ENCODE data around the gene RABGEF1. TPM values are rescaled to one million over a fixed set of nuclear protein-coding genes. Genes with fewer than 3 reads are reported as not detected.

RABGEF1 gene
- polyA plus RNA-seq, 1 of the 3 experiments (the other 2 are of a cell fraction), result 25.6 TPM

DNA sequence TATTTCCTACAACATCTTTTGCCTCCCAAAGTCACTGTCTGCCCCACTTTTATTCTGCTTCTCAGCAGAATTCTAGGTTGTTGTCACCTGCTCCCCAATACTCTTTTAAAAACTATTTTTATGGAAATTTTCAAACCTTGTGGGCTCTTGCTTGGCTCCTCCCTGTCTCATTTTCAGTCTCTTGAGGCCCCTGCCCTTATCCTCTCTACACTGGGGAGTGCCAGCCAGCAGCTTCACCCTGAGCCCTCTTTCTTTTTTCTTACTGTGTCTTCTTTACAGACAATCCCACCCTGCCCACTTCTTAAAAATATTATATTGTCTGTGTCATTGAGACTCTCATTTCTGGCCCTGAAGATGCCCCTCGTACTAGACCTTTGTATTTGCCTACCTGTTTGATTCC, 118.8 kb downstream of the RABGEF1 start:
- Histone ChIP-seq H4K20me1 (ENCODE audit: insufficient read depth) (no peaks in the 10 kb centered on the region), H3K36me3 (replicated peaks in 1 of 2; ENCODE audit: control insufficient read depth in 1 of 2, insufficient read depth in 2 of 2, low read length in 1 of 2) (peaks cover 23 to 45% of the 10 kb centered on the region in 2 experiments), H3K4me2 (no peak overlapping the region), H3K27me3 (ENCODE audit: insufficient read depth) (no peaks in the 10 kb centered on the region), H3F3A (replicated peaks; ENCODE audit: insufficient read depth) (peaks cover 4% of the 10 kb centered on the region), H3K4me3 (ENCODE audit: low read depth in 2 of 2, low read length in 1 of 2) (no peak overlapping the region), H3K9me2 (no peaks in the 10 kb centered on the region), H3K9me3 (no peaks in the 10 kb centered on the region), H3K79me2 (ENCODE audit: insufficient read depth) (no peaks in the 10 kb centered on the region), H3K4me1 (ENCODE audit: control insufficient read depth in 1 of 2, insufficient read depth in 2 of 2, low read depth in 1 of 2, low read length in 1 of 2) (no peaks in the 10 kb centered on the region), H3K27ac (ENCODE audit: low read depth in 2 of 2, low read length in 1 of 2) (no peak overlapping the region), H2AFZ (ENCODE audit: low read depth) (no peak overlapping the region), H3K9ac (no peak overlapping the region)
- TF ChIP-seq NRF1 (IDR thresholded peaks at IDR 0.05; ENCODE audit: low read depth, low read length), result no peak
- TF ChIP-seq RXRA (IDR thresholded peaks at IDR 0.05; ENCODE audit: borderline replicate concordance, low read depth), result no peak
- TF ChIP-seq FOSL2 (IDR thresholded peaks at IDR 0.05; ENCODE audit: borderline replicate concordance, low read depth), result no peak
- no peak for TF ChIP-seq CHD2 (IDR thresholded peaks at IDR 0.05; ENCODE audit: low read length, partially characterized antibody)
- TF ChIP-seq FOXM1 (IDR thresholded peaks at IDR 0.05; ENCODE audit: low read depth), result no peak
- TF ChIP-seq EP300 (IDR thresholded peaks at IDR 0.05; ENCODE audit: borderline replicate concordance in 1 of 2, low read depth in 1 of 2, low read length in 1 of 2), result no peak
- TF ChIP-seq SMC3 (IDR thresholded peaks at IDR 0.05; ENCODE audit: low read depth, low read length), result no peak
- no peak for TF ChIP-seq JUND (IDR thresholded peaks at IDR 0.05)
- TF ChIP-seq GATA2 (CRISPR knock-in tag; IDR thresholded peaks at IDR 0.05), result no peak
- TF ChIP-seq, protein P1, sequence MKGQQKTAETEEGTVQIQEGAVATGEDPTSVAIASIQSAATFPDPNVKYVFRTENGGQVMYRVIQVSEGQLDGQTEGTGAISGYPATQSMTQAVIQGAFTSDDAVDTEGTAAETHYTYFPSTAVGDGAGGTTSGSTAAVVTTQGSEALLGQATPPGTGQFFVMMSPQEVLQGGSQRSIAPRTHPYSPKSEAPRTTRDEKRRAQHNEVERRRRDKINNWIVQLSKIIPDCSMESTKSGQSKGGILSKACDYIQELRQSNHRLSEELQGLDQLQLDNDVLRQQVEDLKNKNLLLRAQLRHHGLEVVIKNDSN (IDR thresholded peaks at IDR 0.05; ENCODE audit: borderline replicate concordance, low read depth), result no peak
- TF ChIP-seq TEAD4 (IDR thresholded peaks at IDR 0.05; ENCODE audit: borderline replicate concordance, insufficient read depth), result no peak
- TF ChIP-seq, protein P2, sequence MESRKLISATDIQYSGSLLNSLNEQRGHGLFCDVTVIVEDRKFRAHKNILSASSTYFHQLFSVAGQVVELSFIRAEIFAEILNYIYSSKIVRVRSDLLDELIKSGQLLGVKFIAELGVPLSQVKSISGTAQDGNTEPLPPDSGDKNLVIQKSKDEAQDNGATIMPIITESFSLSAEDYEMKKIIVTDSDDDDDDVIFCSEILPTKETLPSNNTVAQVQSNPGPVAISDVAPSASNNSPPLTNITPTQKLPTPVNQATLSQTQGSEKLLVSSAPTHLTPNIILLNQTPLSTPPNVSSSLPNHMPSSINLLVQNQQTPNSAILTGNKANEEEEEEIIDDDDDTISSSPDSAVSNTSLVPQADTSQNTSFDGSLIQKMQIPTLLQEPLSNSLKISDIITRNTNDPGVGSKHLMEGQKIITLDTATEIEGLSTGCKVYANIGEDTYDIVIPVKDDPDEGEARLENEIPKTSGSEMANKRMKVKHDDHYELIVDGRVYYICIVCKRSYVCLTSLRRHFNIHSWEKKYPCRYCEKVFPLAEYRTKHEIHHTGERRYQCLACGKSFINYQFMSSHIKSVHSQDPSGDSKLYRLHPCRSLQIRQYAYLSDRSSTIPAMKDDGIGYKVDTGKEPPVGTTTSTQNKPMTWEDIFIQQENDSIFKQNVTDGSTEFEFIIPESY (IDR thresholded peaks at IDR 0.05; ENCODE audit: borderline replicate concordance, low read depth), result no peak
- TF ChIP-seq, protein P3, sequence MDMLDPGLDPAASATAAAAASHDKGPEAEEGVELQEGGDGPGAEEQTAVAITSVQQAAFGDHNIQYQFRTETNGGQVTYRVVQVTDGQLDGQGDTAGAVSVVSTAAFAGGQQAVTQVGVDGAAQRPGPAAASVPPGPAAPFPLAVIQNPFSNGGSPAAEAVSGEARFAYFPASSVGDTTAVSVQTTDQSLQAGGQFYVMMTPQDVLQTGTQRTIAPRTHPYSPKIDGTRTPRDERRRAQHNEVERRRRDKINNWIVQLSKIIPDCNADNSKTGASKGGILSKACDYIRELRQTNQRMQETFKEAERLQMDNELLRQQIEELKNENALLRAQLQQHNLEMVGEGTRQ (IDR thresholded peaks at IDR 0.05; ENCODE audit: borderline replicate concordance, low read depth, low read length), result no peak
- TF ChIP-seq POLR2AphosphoS5 (IDR thresholded peaks at IDR 0.05; ENCODE audit: low read depth, low read length), result no peak
- TF ChIP-seq YY1 (IDR thresholded peaks at IDR 0.05; ENCODE audit: low read depth), result no peak
- no peak for TF ChIP-seq MXI1 (IDR thresholded peaks at IDR 0.05; ENCODE audit: low read depth, low read length)
- no peak for TF ChIP-seq SIN3A (IDR thresholded peaks at IDR 0.05; ENCODE audit: borderline replicate concordance, low read depth, low read length)
- TF ChIP-seq TAF1 (IDR thresholded peaks at IDR 0.05; ENCODE audit: borderline replicate concordance, low read depth, low read length), result no peak
- no peak for TF ChIP-seq MEF2A (IDR thresholded peaks at IDR 0.05; ENCODE audit: borderline replicate concordance, low read depth)
- TF ChIP-seq, protein P4, sequence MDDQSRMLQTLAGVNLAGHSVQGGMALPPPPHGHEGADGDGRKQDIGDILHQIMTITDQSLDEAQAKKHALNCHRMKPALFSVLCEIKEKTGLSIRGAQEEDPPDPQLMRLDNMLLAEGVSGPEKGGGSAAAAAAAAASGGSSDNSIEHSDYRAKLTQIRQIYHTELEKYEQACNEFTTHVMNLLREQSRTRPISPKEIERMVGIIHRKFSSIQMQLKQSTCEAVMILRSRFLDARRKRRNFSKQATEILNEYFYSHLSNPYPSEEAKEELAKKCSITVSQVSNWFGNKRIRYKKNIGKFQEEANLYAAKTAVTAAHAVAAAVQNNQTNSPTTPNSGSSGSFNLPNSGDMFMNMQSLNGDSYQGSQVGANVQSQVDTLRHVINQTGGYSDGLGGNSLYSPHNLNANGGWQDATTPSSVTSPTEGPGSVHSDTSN (IDR thresholded peaks at IDR 0.05), result no peak
- ChIA-PET CTCF (interaction anchor here (0.6 kb wide), 1 partner anchor 55 kb away, joined by 3 read pairs; no protein-coding TSS in a partner anchor), POLR2A (no interaction called here)
- DNase-seq, result no peak
- 95% methylated on average over 1 of the region's 1 CpG for WGBS (ENCODE audit: low lambda C conversion rate)
